ENCODE data around the gene GP1BB. TPM values are rescaled to one million over a fixed set of nuclear protein-coding genes. Genes with fewer than 3 reads are reported as not detected.

GP1BB gene
- total and polyA plus RNA-seq, 2 donors (not counting 3 experiments of a cell fraction or from before 2014, with no cell fraction given) = 1.7 to 6.2 TPM

DNA sequence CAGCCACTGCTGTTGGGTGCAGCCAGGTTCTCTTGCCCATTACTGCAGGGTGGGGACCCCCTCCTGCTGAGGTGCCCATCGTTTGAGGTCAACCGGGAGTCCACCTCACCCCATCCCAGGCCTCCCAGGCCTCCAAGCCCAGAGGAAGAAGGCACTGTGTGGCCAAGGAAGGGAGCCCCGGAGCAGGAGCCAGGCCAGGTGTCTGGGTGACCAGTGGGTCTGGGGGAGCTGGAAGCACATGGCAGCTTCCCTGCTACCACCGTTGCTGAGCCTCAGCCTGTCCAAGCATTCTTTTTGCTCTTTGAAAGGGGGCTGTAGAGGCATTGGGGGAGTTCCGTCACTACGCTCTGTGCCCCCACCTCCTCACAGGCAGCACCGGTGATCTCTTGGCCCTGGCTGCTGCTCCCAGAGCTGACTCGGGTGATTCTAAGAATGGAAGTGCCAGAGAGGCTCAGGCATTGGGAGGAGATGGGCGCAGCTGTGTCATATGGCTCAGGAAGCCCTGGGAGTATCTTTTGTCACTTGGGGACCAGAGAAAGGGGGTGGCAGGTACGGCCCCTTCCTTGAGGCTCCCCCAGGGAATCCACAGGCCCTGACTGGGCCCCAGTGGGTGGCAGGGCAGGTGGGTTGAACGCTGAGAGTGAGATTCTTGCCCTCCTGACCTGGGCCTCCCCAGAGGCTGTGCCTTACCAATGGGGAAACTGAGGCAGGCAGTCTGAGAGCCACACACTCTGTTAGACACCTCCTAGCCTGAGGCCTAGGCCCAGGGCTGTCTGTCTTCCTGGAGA lies 7.1 kb upstream of the GP1BB start:
- Histone ChIP-seq H3K36me3 (ENCODE audit: control insufficient read depth in 2 of 2, extremely low read depth in 1 of 2, insufficient read depth in 2 of 2, low read length in 2 of 2) (peaks cover 0 to 13% of the 10 kb centered on the region in 2 experiments), H3K4me1 (ENCODE audit: control insufficient read depth, extremely low read depth, insufficient read depth, low read length) (peaks cover 18% of the 10 kb centered on the region), H3K9me1 (replicated peaks; ENCODE audit: control insufficient read depth, extremely low read depth, insufficient read depth, low read length) (no peaks in the 10 kb centered on the region), H3K79me2 (ENCODE audit: control insufficient read depth, insufficient read depth, low read length) (no peaks in the 10 kb centered on the region), H2AFZ (ENCODE audit: low read depth, low read length) (no peak overlapping the region), H4K20me1 (replicated peaks; ENCODE audit: control insufficient read depth, extremely low read depth, insufficient read depth, low read length) (no peaks in the 10 kb centered on the region), H3K4me2 (ENCODE audit: insufficient read depth, low read length) (no peak overlapping the region), H3K9me3 (replicated peaks; ENCODE audit: control insufficient read depth, insufficient read depth, low read length) (no peaks in the 10 kb centered on the region), H3K4me3 (replicated peaks in 1 of 3; ENCODE audit: insufficient read depth in 1 of 3, low read depth in 1 of 3, low read length in 3 of 3) (no peak overlapping the region), H3K27me3 (ENCODE audit: control insufficient read depth in 2 of 2, insufficient read depth in 2 of 2, low read length in 2 of 2) (no peaks in the 10 kb centered on the region), H3K27ac (ENCODE audit: insufficient read depth, low read depth, low read length) (no peak overlapping the region), H3K9ac (replicated peaks; ENCODE audit: extremely low read depth, insufficient read depth, low read length) (no peak overlapping the region)
- TF ChIP-seq, protein P1, sequence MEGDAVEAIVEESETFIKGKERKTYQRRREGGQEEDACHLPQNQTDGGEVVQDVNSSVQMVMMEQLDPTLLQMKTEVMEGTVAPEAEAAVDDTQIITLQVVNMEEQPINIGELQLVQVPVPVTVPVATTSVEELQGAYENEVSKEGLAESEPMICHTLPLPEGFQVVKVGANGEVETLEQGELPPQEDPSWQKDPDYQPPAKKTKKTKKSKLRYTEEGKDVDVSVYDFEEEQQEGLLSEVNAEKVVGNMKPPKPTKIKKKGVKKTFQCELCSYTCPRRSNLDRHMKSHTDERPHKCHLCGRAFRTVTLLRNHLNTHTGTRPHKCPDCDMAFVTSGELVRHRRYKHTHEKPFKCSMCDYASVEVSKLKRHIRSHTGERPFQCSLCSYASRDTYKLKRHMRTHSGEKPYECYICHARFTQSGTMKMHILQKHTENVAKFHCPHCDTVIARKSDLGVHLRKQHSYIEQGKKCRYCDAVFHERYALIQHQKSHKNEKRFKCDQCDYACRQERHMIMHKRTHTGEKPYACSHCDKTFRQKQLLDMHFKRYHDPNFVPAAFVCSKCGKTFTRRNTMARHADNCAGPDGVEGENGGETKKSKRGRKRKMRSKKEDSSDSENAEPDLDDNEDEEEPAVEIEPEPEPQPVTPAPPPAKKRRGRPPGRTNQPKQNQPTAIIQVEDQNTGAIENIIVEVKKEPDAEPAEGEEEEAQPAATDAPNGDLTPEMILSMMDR (IDR thresholded peaks at IDR 0.05; ENCODE audit: extremely low read depth in 1 of 2, insufficient read depth in 1 of 2, low read depth in 1 of 2, low read length in 2 of 2) = no peak
- dilution Hi-C loops (cut with MboI; ENCODE audit: extremely low pct_ligation_motif_present, low sequenced_read_pairs) = no loop called here
- intact Hi-C loops (cut with micrococcal nuclease) = loop anchor here (10.0 kb wide), 1 partner anchor 241 kb away; the partner anchor contains the start of genes CDC45 and UFD1
- ChIA-PET POLR2A (no interaction called here), CTCF (interaction anchor here (0.6 to 2.8 kb wide), 7 partner anchors 14 to 416 kb away, joined by 3 to 14 read pairs (median 4); no protein-coding TSS in a partner anchor)
- FAIRE-seq (no peak), DNase-seq (ENCODE audit: low read depth, low spot score) (no peak)
- BruUV-seq (replicated peaks) = no TSS peak

DNA sequence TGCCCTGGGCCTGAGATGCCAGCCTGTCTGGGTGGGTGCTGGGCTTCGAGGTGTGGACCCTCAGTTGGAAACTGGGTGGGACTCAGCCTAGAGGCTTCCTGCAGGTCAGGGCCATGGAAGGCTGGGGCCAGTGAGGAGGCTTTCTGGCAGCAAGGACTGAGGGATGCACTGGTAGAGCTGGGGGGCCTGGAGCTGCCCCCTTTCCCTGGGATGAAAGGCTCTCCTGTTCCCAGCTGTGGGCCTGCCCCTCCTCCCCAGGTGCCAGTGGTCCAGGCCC lies 6.6 kb upstream of the GP1BB start:
- dilution Hi-C loops (cut with MboI; ENCODE audit: extremely low pct_ligation_motif_present, low sequenced_read_pairs) (no loop called here), intact Hi-C loops (cut with micrococcal nuclease) (loop anchor here (10.0 kb wide), 1 partner anchor 242 kb away; the partner anchor contains the start of genes CDC45 and UFD1)
- BruUV-seq (replicated peaks) = no TSS peak
- ChIA-PET CTCF (interaction anchor here (0.6 to 2.8 kb wide), 9 partner anchors 14 to 417 kb away, joined by 3 to 14 read pairs (median 3); no protein-coding TSS in a partner anchor), POLR2A (no interaction called here)
- no peak overlapping the region for H3K4me2 ChIP-seq (ENCODE audit: insufficient read depth, low read length)
- H3K27me3 ChIP-seq (ENCODE audit: control insufficient read depth in 2 of 2, insufficient read depth in 2 of 2, low read length in 2 of 2) = no peaks in the 10 kb centered on the region
- no peaks in the 10 kb centered on the region for H3K79me2 ChIP-seq (ENCODE audit: control insufficient read depth, insufficient read depth, low read length)
- DNase-seq (ENCODE audit: low read depth, low spot score) (no peak), FAIRE-seq (no peak)
- H3K27ac ChIP-seq (ENCODE audit: insufficient read depth, low read depth, low read length) = no peak overlapping the region
- peaks cover 0 to 14% of the 10 kb centered on the region in 2 experiments for H3K36me3 ChIP-seq (ENCODE audit: control insufficient read depth in 2 of 2, extremely low read depth in 1 of 2, insufficient read depth in 2 of 2, low read length in 2 of 2)
- H3K9me3 ChIP-seq (replicated peaks; ENCODE audit: control insufficient read depth, insufficient read depth, low read length) = no peaks in the 10 kb centered on the region
- TF ChIP-seq MYC (IDR thresholded peaks at IDR 0.05; ENCODE audit: low read depth, low read length) (no peak), FOS (IDR thresholded peaks at IDR 0.05; ENCODE audit: borderline replicate concordance, insufficient read depth, low read length) (no peak), EZH2 (IDR thresholded peaks at IDR 0.05; ENCODE audit: borderline replicate concordance, low read depth, low read length, severe bottlenecking) (no peak), GATA2 (IDR thresholded peaks at IDR 0.05; ENCODE audit: insufficient read depth, insufficient read length, low read depth, low read length) (no peak), JUN (IDR thresholded peaks at IDR 0.05; ENCODE audit: borderline replicate concordance, insufficient read depth, insufficient read length, low read depth) (no peak), POLR2A (IDR thresholded peaks at IDR 0.05; ENCODE audit: low read depth, low read length) (no peak), POLR2AphosphoS5 (IDR thresholded peaks at IDR 0.05; ENCODE audit: insufficient read depth, low read depth, low read length) (no peak)
- TF ChIP-seq, protein P2, sequence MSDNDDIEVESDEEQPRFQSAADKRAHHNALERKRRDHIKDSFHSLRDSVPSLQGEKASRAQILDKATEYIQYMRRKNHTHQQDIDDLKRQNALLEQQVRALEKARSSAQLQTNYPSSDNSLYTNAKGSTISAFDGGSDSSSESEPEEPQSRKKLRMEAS (IDR thresholded peaks at IDR 0.05; ENCODE audit: insufficient read depth, insufficient read length) = no peak
- TF ChIP-seq, protein P1 (IDR thresholded peaks at IDR 0.05; ENCODE audit: extremely low read depth in 1 of 2, insufficient read depth in 1 of 2, low read depth in 1 of 2, low read length in 2 of 2) = no peak
- H2AFZ ChIP-seq (ENCODE audit: low read depth, low read length) = no peak overlapping the region
- H3K9me1 ChIP-seq (replicated peaks; ENCODE audit: control insufficient read depth, extremely low read depth, insufficient read depth, low read length) = no peaks in the 10 kb centered on the region
- H3K4me1 ChIP-seq (ENCODE audit: control insufficient read depth, extremely low read depth, insufficient read depth, low read length) = peaks cover 18% of the 10 kb centered on the region
- no peak overlapping the region for H3K9ac ChIP-seq (replicated peaks; ENCODE audit: extremely low read depth, insufficient read depth, low read length)
- no peak overlapping the region for H3K4me3 ChIP-seq (replicated peaks in 1 of 3; ENCODE audit: insufficient read depth in 1 of 3, low read depth in 1 of 3, low read length in 3 of 3)
- H4K20me1 ChIP-seq (replicated peaks; ENCODE audit: control insufficient read depth, extremely low read depth, insufficient read depth, low read length) = no peaks in the 10 kb centered on the region

Data from endothelial cell of umbilical vein (primary cell).